K562 (cell line): ENCODE results near the gene TRIM4. TPM values are rescaled to one million over a fixed set of nuclear protein-coding genes. Genes with fewer than 3 reads are reported as not detected.
A peak's percentile ranks its signal among the peaks of the same experiment; 100 is the strongest.

Experiments used
- ATAC-seq: fragments of 200-7000 bp; cut with Tn5 transposase; 3 replicates; pipeline ENCODE4 v1.9.1; 2020; ENCODE audit warnings: moderate library complexity
- BruUV-seq: library from RNA; stranded (reverse); fragments of 400-500 nt; replicated peaks from 2 replicates; lab custom pipeline; 2021; lab: Mats Ljungman, UMichigan
- CTCF ChIA-PET: fragments of 300-600 bp; formaldehyde crosslinking; extraction: SDS; loops from one replicate; lab custom pipeline; 2021; ENCODE audit warnings: low intra/inter-chr PET ratio; lab: Yijun Ruan, JAX
- POLR2A ChIA-PET: fragments of 300-600, 350-650 bp; sonication (Branson Sonifier 250); formaldehyde crosslinking; extraction: SDS; loops from one replicate; lab custom pipeline; 2021; ENCODE audit warnings: antibody characterized with exemption, inconsistent platforms; lab: Yijun Ruan, JAX
- DNase-seq, 4 experiments: peaks; one replicate each; pipeline versions ENCODE4 v3.0.0 to v3.0.0-alpha.2; 2011 to 2018; ENCODE audit warnings: low spot score in 3 of 4, mixed read lengths in 3 of 4; ENCODE audit errors: extremely low read depth in 1 of 4
- FAIRE-seq: peaks from 2 replicates; lab custom pipeline; 2011; peaks lifted over from hg19 to GRCh38; lab: Jason Lieb, UNC
- H2AFZ ChIP-seq: 2 replicates; pipeline ENCODE4 v1.6.0; 2011; ENCODE audit warnings: low read depth, low read length, control low read depth, inconsistent platforms
- H3K27ac ChIP-seq: fragments of 200-600 bp; 3 replicates; pipeline ENCODE4 v1.8.0; 2011; ENCODE audit warnings: low read depth, mild to moderate bottlenecking, control low read depth, inconsistent platforms, low read length, moderate library complexity, mixed read lengths; ENCODE audit errors: extremely low read depth
- H3K27me3 ChIP-seq, 2 experiments: fragments of 300-600 bp in 1 of 2; 2 replicates in 1 of 2; 3 replicates in 1 of 2; pipeline versions ENCODE4 v1.6.0 to v1.8.0; 2011; ENCODE audit warnings: inconsistent platforms in 2 of 2, low read length in 2 of 2, mild to moderate bottlenecking in 1 of 2, mixed read lengths in 1 of 2, moderate library complexity in 1 of 2; ENCODE audit not compliant: control insufficient read depth in 2 of 2, insufficient read depth in 2 of 2
- H3K36me3 ChIP-seq: fragments of 300-600 bp; 3 replicates; pipeline ENCODE4 v1.8.0; 2011; ENCODE audit warnings: mild to moderate bottlenecking, low read length, inconsistent platforms; ENCODE audit not compliant: control insufficient read depth, insufficient read depth
- H3K4me1 ChIP-seq, 2 experiments: fragments of 200-600 bp in 1 of 2; replicated peaks in 1 of 2; 2 replicates in 1 of 2; 3 replicates in 1 of 2; pipeline versions ENCODE4 v1.5.1 to v1.8.0; 2011; ENCODE audit warnings: inconsistent platforms in 2 of 2, low read length in 2 of 2, mild to moderate bottlenecking in 1 of 2, mixed read lengths in 1 of 2, moderate library complexity in 1 of 2; ENCODE audit not compliant: control insufficient read depth in 2 of 2, insufficient read depth in 2 of 2
- H3K4me2 ChIP-seq: 2 replicates; pipeline ENCODE4 v1.6.1; 2011; ENCODE audit warnings: low read length, control low read depth, inconsistent platforms, mixed read lengths; ENCODE audit not compliant: insufficient read depth
- H3K4me3 ChIP-seq: fragments of 200-600 bp; sonication (generic), shearing (Covaris generic); 2 replicates; pipeline ENCODE4 v1.5.1; 2016; ENCODE audit warnings: control low read depth, inconsistent platforms
- H3K79me2 ChIP-seq: fragments of 200-600 bp; 3 replicates; pipeline ENCODE4 v1.8.0; 2011; ENCODE audit warnings: low read length, inconsistent platforms; ENCODE audit not compliant: control insufficient read depth, insufficient read depth
- H3K9ac ChIP-seq, 2 experiments: 2 replicates each; pipeline versions ENCODE4 v1.6.0 to v1.6.1; 2011; ENCODE audit warnings: low read depth in 2 of 2, low read length in 2 of 2, control low read depth in 1 of 2, inconsistent platforms in 1 of 2, mild to moderate bottlenecking in 1 of 2, mixed read lengths in 1 of 2; ENCODE audit not compliant: insufficient read depth in 1 of 2
- H3K9me1 ChIP-seq: one replicate; pipeline ENCODE4 v1.6.0; 2011; ENCODE audit warnings: inconsistent platforms, mild to moderate bottlenecking, low read length, moderate library complexity; ENCODE audit not compliant: control insufficient read depth, insufficient read depth
- H3K9me3 ChIP-seq: replicated peaks from 2 replicates; pipeline ENCODE4 v1.5.1; 2011; ENCODE audit warnings: low read depth, low read length, inconsistent platforms; ENCODE audit not compliant: control insufficient read depth, insufficient read depth
- H4K20me1 ChIP-seq: replicated peaks from 2 replicates; pipeline ENCODE4 v1.6.1; 2011; ENCODE audit warnings: low read length, inconsistent platforms, mixed read lengths; ENCODE audit not compliant: control insufficient read depth, insufficient read depth
- CHD2 ChIP-seq: IDR thresholded peaks from 2 replicates; pipeline ENCODE4 v1.6.1; 2011; ENCODE audit warnings: low read depth, low read length
- EGR1 ChIP-seq: fragments of 450-650 bp; conservative IDR thresholded peaks from 2 replicates; pipeline ENCODE4 v1.6.1; 2017; ENCODE audit warnings: mild to moderate bottlenecking
- EZH2 ChIP-seq: IDR thresholded peaks from 2 replicates; pipeline ENCODE4 v1.6.1; 2012; ENCODE audit warnings: low read depth, mild to moderate bottlenecking, inconsistent platforms, low read length, borderline replicate concordance
- FOXA1 ChIP-seq: fragments of 450-650 bp; IDR thresholded peaks from 2 replicates; pipeline ENCODE4 v1.6.1; 2016; ENCODE audit warnings: mild to moderate bottlenecking, borderline replicate concordance
- GTF2B ChIP-seq: IDR thresholded peaks from 2 replicates; pipeline ENCODE4 v1.6.1; 2011; ENCODE audit not compliant: insufficient read length; ENCODE audit errors: extremely low read depth
- HMGN3 ChIP-seq: IDR thresholded peaks from 2 replicates; pipeline ENCODE4 v1.6.1; 2011; ENCODE audit warnings: borderline replicate concordance, low read depth, mild to moderate bottlenecking, mixed read lengths, low read length; ENCODE audit not compliant: insufficient read length; ENCODE audit errors: extremely low read depth
- HOXB6 ChIP-seq: fragments of 250-450 bp; sonication (Bioruptor Pico); IDR thresholded peaks from 2 replicates; pipeline ENCODE4 v1.5.1; 2022; ENCODE audit warnings: mild to moderate bottlenecking, borderline replicate concordance
- KAT2B ChIP-seq: IDR thresholded peaks from one replicate; pipeline ENCODE4 v1.6.1; 2012; ENCODE audit warnings: low read depth, mild to moderate bottlenecking, control low read depth, inconsistent platforms, low read length, moderate library complexity
- MEF2A ChIP-seq: IDR thresholded peaks from 2 replicates; pipeline ENCODE4 v1.6.1; 2011; ENCODE audit warnings: low read depth, mild to moderate bottlenecking, low read length, moderate library complexity; ENCODE audit not compliant: control insufficient read depth
- PHTF2 ChIP-seq: fragments of 250-450 bp; sonication (Bioruptor Pico); IDR thresholded peaks from 2 replicates; pipeline ENCODE4 v1.5.0; 2021; ENCODE audit warnings: mild to moderate bottlenecking
- POLR2AphosphoS5 ChIP-seq: IDR thresholded peaks from 2 replicates; pipeline ENCODE4 v1.6.1; 2011; ENCODE audit warnings: mild to moderate bottlenecking, low read depth, low read length, moderate library complexity; ENCODE audit not compliant: control insufficient read depth, insufficient read depth
- SNRNP70 ChIP-seq: fragments of 200-400 bp; formaldehyde crosslinking; optimal IDR thresholded peaks from 2 replicates; pipeline ENCODE3; 2017; ENCODE audit warnings: low read depth, low read length
- SP1 ChIP-seq: sonication (generic); formaldehyde crosslinking; IDR thresholded peaks from 2 replicates; pipeline ENCODE4 v1.8.1; 2022; ENCODE audit warnings: mild to moderate bottlenecking, missing genetic modification reagents
- TCFL5 ChIP-seq: fragments of 250-450 bp; sonication (Bioruptor Pico); conservative IDR thresholded peaks from 2 replicates; pipeline ENCODE4 v1.6.1; 2021; ENCODE audit warnings: mild to moderate bottlenecking, moderate library complexity, matching md5 sums
- TGIF2 ChIP-seq: sonication (generic); formaldehyde crosslinking; IDR thresholded peaks from 2 replicates; pipeline ENCODE4 v1.8.1; 2022; ENCODE audit warnings: mild to moderate bottlenecking, missing genetic modification reagents, moderate library complexity
- ZNF764 ChIP-seq: fragments of 250-450 bp; sonication (Bioruptor Pico); IDR thresholded peaks from 2 replicates; pipeline ENCODE4 v1.4.0; 2020; ENCODE audit warnings: low read depth, mild to moderate bottlenecking, moderate library complexity
- WGBS: fragments of 100-300 bp; shearing (Covaris generic); methylation state at CpG from one replicate; pipeline ENCODE4 v1.1.6; 2016; ENCODE audit warnings: low coverage, mixed read lengths; ENCODE audit not compliant: insufficient coverage; ENCODE audit errors: missing lambda C conversion rate; 5-methylcytosine and 5-hydroxymethylcytosine counted together
- in situ Hi-C: fragments of 300-500 bp; cut with MboI; formaldehyde crosslinking; loops from 4 replicates; pipeline ENCODE4 v1.15.0; 2018; ENCODE audit warnings: inconsistent platforms, mixed read lengths
- intact Hi-C: fragments of 100-400 bp; cut with micrococcal nuclease; formaldehyde crosslinking; loops from 2 replicates; pipeline ENCODE4 v1.14.2; 2022
- polyA plus RNA-seq, 8 experiments: library from polyadenylated mRNA; depleted of rRNA in 4 of 8; stranded (reverse) in 5 of 8; unstranded in 3 of 8; fragments of >200 nt; fragmentation: Nextera tagmentation in 2 of 8; fragmentation: Illumina TruSeq in 1 of 8; extraction: Ambion mirVana in 2 of 8; extraction: Trizol in 1 of 8; gene quantifications; 2 replicates each; pipeline versions ENCODE4 v1.2.1 to v1.2.3, GENCODE V29; 2011 to 2014; ENCODE audit warnings: inconsistent platforms in 1 of 8, missing spikeins in 1 of 8
- total RNA-seq, 7 experiments: library from RNA; depleted of rRNA in 6 of 7; stranded (reverse); fragments of >200 nt in 6 of 7; fragmentation: Illumina TruSeq in 2 of 7; extraction: Trizol in 2 of 7; gene quantifications; 2 replicates each; pipeline versions ENCODE4 v1.2.1 to v1.2.3, GENCODE V29; 2011 to 2021; ENCODE audit warnings: low replicate concordance in 1 of 7
- TF ChIP-seq, protein P1 (sequence below): fragments of 250-450 bp; sonication (Bioruptor Pico); IDR thresholded peaks from 2 replicates; pipeline ENCODE4 v1.5.0; 2021

TRIM4 gene
- total and polyA plus RNA-seq, 9 of the 15 experiments (the other 6 are each of a cell fraction or from before 2014, with no cell fraction given), result 6.2 to 28.3 (median 22.4) TPM

DNA sequence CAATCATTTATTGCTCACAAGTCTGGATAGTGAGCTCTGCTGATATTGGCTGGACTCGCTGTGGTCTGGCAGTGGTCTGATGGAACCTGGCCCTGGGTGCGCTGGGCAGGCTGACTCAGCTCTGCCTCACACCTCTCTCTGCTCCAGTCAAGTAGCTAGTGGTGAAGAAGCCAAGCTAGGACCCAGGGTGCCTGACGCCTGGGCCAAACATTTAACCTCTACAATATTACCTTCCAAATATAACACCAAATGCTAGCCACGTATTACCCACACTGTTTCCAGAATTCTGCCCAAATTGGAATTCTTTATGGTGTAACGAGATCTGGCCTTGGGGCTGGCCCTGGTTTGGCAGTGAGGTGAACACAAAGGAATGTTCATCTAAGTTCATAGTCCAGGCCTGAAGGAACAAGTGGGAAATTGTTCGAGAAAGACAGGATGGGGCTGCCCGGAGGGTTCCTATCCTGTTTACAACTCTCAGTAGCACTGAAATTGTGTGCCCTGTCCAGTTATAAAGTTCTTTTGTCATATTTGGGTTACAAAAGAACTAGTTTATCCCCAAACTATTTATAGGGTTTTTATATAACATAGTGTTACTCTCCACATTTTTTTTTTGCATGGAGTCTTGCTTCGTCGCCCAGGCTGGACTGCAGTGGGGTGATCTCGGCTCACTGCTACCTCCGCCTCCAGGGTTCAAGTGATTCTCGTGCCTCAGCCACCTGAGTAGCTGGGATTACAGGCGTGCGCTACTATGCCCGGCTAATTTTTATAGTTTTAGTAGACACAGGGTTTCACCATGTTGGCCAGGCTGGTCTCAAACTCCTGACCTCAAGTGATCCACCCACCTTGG lies 58.8 kb downstream of the TRIM4 start:
- no TSS peak for BruUV-seq
- no peak overlapping the region for H3K4me2 ChIP-seq

More for the DNA sequence above, 58.8 kb downstream of the TRIM4 start:
- no peaks in the 10 kb centered on the region for H4K20me1 ChIP-seq
- CTCF ChIA-PET, result no interaction called here
- no peaks in the 10 kb centered on the region for H3K79me2 ChIP-seq
- H3K9me3 ChIP-seq, result no peaks in the 10 kb centered on the region
- DNase-seq (no peak), FAIRE-seq (no peak), ATAC-seq (peak; percentile 61)
- H3K4me1 ChIP-seq, result no peaks in the 10 kb centered on the region
- 22% methylated on average over 15 of the region's 15 CpGs for WGBS
- H3K4me3 ChIP-seq, result no peak overlapping the region
- no peaks in the 10 kb centered on the region for H3K9me1 ChIP-seq
- no peaks in the 10 kb centered on the region for H3K36me3 ChIP-seq
- POLR2A ChIA-PET, result interaction anchor here (0.6 kb wide), 2 partner anchors 9 to 11 kb away, joined by 3 to 4 read pairs; no protein-coding TSS in a partner anchor
- TF ChIP-seq KAT2B (no peak), SNRNP70 (no peak), HMGN3 (no peak), EGR1 (no peak), TCFL5 (CRISPR knock-in tag) (no peak), ZNF764 (CRISPR knock-in tag) (no peak), GTF2B (no peak), SP1 (no peak), CHD2 (no peak), PHTF2 (CRISPR knock-in tag) (no peak), POLR2AphosphoS5 (no peak), HOXB6 (CRISPR knock-in tag) (no peak), EZH2 (no peak), MEF2A (no peak), FOXA1 (no peak), TGIF2 (CRISPR knock-in tag) (no peak)
- TF ChIP-seq, protein P1, sequence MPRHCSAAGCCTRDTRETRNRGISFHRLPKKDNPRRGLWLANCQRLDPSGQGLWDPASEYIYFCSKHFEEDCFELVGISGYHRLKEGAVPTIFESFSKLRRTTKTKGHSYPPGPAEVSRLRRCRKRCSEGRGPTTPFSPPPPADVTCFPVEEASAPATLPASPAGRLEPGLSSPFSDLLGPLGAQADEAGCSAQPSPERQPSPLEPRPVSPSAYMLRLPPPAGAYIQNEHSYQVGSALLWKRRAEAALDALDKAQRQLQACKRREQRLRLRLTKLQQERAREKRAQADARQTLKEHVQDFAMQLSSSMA (CRISPR knock-in tag), result no peak
- no peaks in the 10 kb centered on the region; a peak in 1 of 5 replicates for H3K27me3 ChIP-seq
- in situ Hi-C loops, result no loop called here
- no peak overlapping the region for H3K27ac ChIP-seq
- H3K9ac ChIP-seq, result no peak overlapping the region
- intact Hi-C loops, result no loop called here
- H2AFZ ChIP-seq, result no peak overlapping the region; the same call in 1 of the 2 replicates
